Measurements from ENCODE around the gene PLD4. TPM values are rescaled to one million over a fixed set of nuclear protein-coding genes. Genes with fewer than 3 reads are reported as not detected.

PLD4 gene
- total and polyA plus RNA-seq, 2 experiments from 2014 or later = not detected

- no peak overlapping the region for H3K27ac Mint-ChIP-seq
- H3K9me2 ChIP-seq (ENCODE audit: insufficient read depth) = no peaks in the 10 kb centered on the region
- H3F3A ChIP-seq (replicated peaks; ENCODE audit: low read depth) = no peaks in the 10 kb centered on the region
- no peaks in the 10 kb centered on the region for H4K20me1 ChIP-seq (replicated peaks; ENCODE audit: insufficient read depth)
- peaks cover 7% of the 10 kb centered on the region; the same call in 1 of the 3 replicates for H3K9me3 Mint-ChIP-seq
- no peaks in the 10 kb centered on the region for H3K36me3 ChIP-seq (ENCODE audit: insufficient read depth)
- no peak overlapping the region for H3K4me3 ChIP-seq
- DNase-seq (ENCODE audit: low spot score) (no peak), ATAC-seq (no peak)
- H3K79me2 ChIP-seq (replicated peaks; ENCODE audit: insufficient read depth) = no peaks in the 10 kb centered on the region
- H3K4me1 Mint-ChIP-seq = no peaks in the 10 kb centered on the region; the same call in 2 of the 3 replicates
- no peak overlapping the region for H2AFZ ChIP-seq
- peaks cover 41% of the 10 kb centered on the region for H3K27me3 Mint-ChIP-seq (ENCODE audit: insufficient read depth, low read depth, poor library complexity)
- H3K4me1 ChIP-seq (ENCODE audit: insufficient read depth) = no peaks in the 10 kb centered on the region
- H3K36me3 Mint-ChIP-seq (ENCODE audit: low read depth) = peaks cover 3% of the 10 kb centered on the region; the same call in 1 of the 3 replicates
- H3K27me3 ChIP-seq (ENCODE audit: insufficient read depth) = peaks cover 42% of the 10 kb centered on the region
- H3K4me3 Mint-ChIP-seq = no peak overlapping the region
- TF ChIP-seq ZNF114 (CRISPR knock-in tag; IDR thresholded peaks at IDR 0.05) (no peak), REST (IDR thresholded peaks at IDR 0.05; ENCODE audit: unreplicated experiment) (no peak), POLR2AphosphoS5 (IDR thresholded peaks at IDR 0.05; ENCODE audit: low read depth) (no peak), CREB1 (CRISPR knock-in tag; IDR thresholded peaks at IDR 0.05; ENCODE audit: low read depth) (no peak), EZH2phosphoT487 (IDR thresholded peaks at IDR 0.05; ENCODE audit: unreplicated experiment) (no peak), EZH2 (IDR thresholded peaks at IDR 0.05; ENCODE audit: low read depth, unreplicated experiment) (no peak), ETS1 (IDR thresholded peaks at IDR 0.05) (no peak), JUNB (IDR thresholded peaks at IDR 0.05; ENCODE audit: unreplicated experiment) (no peak), CTCF (conservative IDR thresholded peaks at IDR 0.05; ENCODE audit: low read depth in 2 of 2) (no peak), ZNF331 (CRISPR knock-in tag; IDR thresholded peaks at IDR 0.05; ENCODE audit: low read depth) (no peak), STAT1 (IDR thresholded peaks at IDR 0.05; ENCODE audit: unreplicated experiment) (no peak), ZNF462 (CRISPR knock-in tag; IDR thresholded peaks at IDR 0.05) (no peak)
- H3K4me2 ChIP-seq = no peak overlapping the region
- no peak overlapping the region for H3K27ac ChIP-seq (ENCODE audit: low read depth)
Observed at GRCh38 chr14:104938960-104939359, 14.3 kb downstream of the PLD4 start.
